Limb (tissue), 2 donors: ENCODE results near the gene SHC3.

Experiments used
- DNase-seq, 2 donors: peaks; one replicate each; pipeline ENCODE4 v3.0.0-alpha.2; 2016; ENCODE audit errors: extremely low spot score in 2 of 2

The SHC3 gene

DNA sequence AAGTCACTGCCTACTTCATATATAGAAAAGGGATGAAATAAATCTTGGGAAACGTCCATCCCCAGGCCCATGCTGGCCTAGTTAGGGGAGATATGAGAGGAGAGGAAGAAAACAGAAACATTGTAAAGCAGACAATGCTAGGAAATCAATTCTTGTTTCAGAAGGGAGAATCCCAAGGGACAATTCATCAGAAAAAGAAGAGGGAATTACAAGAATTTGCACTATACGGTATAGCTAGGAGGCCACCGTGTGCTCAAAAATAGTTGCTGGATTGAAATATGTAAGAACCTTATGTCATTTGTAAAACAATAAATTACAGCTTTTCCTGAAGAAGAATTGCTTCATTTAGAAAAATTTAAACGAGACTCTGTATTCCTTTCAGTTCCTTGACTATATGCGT lies 8.3 kb upstream of the SHC3 start:
- DNase-seq: no peak

GRCh38 chr9:89185980-89186379 lies 7.4 kb upstream of the SHC3 start:
- DNase-seq: peak in 1 of 2 donors; percentile 40

- DNase-seq: no peak
These were observed 4.5 kb upstream of the SHC3 start for GRCh38 chr9:89183146-89183545.

DNA sequence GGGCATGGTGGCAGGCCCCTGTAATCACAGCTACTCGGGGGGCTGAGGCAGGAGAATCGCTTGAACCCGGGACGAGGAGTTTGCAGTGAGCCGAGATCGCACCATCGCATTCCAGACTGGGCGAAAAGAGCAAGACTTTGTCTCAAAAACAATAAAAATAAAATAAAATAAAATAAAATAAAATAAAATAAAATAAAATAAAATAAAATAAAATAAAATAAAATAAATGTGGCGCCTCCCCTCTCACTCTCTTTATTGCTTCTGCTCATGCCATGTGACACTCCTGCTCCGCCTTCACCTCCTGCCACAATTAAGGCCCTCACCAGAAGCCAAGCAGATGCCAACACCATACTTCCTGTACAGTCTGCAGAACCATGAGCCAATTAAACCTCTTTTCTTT lies 3.8 kb upstream of the SHC3 start:
- DNase-seq: no peak

DNA sequence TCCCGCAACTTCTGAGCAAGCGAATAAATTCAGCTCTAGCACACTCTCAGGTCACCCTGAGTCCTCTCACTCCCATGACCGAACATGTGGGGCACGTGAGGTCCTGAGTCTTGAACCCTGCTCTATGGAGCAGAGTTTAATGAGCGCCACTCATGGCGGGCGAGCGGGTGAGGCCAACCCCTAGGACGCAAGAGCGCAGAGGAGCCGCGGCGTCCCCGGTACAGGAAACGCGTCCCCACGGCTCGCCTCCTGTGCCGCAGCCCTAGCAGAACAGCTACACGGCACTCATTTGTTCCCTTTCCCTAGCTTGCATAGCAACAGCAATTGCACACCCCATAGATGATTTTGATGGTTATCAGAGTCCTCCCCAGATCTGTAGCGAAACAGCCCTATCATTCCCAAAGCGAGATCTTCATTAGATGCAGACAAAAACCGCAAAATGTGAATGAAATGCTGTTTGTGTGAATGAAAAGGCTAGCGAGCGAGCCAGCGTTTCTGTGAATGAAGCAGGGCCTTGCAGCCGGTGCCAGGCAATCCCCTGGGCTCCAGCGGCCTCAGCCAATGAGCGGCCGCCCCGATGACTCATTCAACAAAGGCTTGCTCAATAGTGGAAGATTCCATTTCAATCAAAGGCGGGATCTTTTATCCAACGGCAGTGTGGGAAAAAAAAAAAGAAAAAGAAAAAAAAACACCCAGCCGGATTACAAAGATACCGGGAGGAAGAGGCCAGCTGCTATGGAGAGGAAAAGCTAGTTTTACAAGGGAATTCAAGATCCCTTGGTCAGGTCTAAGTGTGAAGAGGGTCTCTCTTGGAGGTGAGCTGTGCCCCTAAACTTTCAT lies 1.5 kb upstream of the SHC3 start:
- peak; percentile 83 to 90 for DNase-seq

- no peak for DNase-seq
These were observed 899 bp upstream of the SHC3 start for GRCh38 chr9:89179540-89179894.

GRCh38 chr9:89178830-89179539 lies 367 bp upstream of the SHC3 start:
- no peak for DNase-seq

- DNase-seq: no peak
These were observed 1.3 kb downstream of the SHC3 start for GRCh38 chr9:89177012-89177943.

DNA sequence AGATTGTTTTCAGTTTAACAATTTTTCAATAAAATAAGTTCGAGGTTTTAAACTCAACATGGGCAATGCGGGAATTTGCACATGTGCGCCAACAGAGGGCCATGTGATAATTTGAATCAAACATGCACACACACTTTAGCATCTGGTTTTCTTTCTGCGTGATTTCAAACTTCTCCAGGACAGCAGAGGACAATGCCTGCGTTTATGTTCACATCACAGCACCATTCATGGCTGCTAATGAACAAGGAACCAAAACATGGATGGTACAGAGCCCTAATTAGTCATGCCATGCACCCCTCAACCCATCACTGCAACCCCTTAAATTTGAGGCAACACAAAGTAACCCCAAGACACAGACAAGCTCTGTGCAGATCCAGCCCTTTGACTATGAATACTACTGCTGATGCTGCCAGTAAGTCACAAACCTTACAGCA lies 2.8 kb downstream of the SHC3 start:
- no peak for DNase-seq

GRCh38 chr9:89174291-89174690 lies 4.3 kb downstream of the SHC3 start:
- DNase-seq: no peak

GRCh38 chr9:89173072-89173471 lies 5.5 kb downstream of the SHC3 start:
- DNase-seq: no peak

DNA sequence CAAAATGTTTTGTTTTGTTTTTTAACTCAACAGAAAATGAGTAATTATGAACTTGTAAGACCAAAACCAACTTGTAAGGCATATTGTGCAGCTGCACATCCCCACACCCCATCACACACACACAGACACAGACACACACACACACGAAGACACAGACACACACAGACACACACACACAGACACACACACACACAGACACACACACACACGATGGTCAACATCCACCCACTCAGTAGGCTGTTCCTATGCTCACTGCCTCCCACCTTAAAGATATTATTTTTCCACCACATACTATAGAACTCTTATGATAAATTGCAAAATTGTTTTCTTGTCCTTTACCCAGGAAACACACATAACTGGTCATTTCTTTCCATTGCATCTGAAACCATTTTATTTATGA lies 6.2 kb downstream of the SHC3 start:
- DNase-seq: no peak

- DNase-seq: no peak
These were observed 6.9 kb downstream of the SHC3 start for GRCh38 chr9:89171693-89172092.

GRCh38 chr9:89171231-89171630 lies 7.4 kb downstream of the SHC3 start:
- no peak for DNase-seq

- DNase-seq: no peak
These were observed 9.5 kb downstream of the SHC3 start for GRCh38 chr9:89168901-89169813.

DNA sequence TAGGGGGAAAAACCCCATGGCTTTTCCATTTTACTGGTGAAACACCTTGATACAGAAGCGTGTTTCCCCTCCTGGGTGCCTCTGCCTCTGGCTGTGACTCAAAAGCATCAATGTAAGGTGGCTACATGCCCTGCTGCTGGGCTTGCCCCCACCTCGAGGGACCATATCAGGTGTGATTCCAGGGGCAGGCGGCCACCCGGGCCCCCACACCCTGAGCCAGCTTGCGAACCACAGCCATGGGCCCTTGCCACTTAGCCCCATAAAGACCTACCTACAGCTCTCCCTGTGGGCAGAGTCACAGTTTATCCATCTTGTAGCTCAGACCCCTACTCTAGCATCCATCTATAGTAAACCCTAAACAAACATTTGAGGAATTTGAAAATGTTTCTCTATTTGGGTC lies 10.8 kb downstream of the SHC3 start:
- no peak for DNase-seq

GRCh38 chr9:89166852-89167251 lies 11.8 kb downstream of the SHC3 start:
- DNase-seq: no peak

DNA sequence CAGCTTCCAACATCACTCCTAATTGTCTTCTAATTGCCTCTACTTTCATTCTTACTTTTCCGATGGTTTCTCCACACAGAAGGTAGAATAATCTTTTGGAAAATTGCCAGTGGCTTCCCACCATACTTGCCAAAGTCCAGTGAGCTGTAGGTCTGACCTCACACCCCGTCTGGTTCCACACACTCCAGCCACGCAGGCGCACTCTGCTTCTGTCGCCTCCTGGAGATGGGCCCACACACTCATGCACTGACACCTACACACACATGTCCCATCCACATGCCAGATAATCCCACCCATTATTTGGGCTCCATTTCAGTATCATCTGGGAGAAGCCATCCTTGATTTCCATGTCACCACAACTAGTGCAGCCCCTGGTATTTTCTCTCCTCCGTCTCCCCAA lies 12.7 kb downstream of the SHC3 start:
- DNase-seq: no peak

DNA sequence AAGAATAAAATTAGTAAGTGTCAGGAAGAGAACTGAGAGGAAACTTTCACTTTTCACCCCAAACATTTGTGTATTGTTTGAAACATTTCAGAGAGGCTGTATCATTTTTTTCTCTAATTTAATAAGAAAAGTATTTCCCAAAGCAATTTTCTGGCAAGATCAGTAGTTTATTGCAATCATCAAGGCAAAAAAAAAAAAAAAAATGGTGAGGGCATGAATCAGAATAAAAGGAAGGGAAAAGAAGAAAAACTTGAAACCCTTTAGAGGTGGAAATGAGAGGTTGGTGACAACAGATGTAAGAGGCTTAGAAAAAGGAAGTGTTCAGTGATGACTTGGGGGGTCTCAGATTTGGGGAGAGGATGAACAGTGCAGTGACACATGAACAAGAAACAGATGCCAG lies 13.3 kb downstream of the SHC3 start:
- DNase-seq: no peak

- no peak for DNase-seq
These were observed 17.4 kb downstream of the SHC3 start for GRCh38 chr9:89161221-89161620.

DNA sequence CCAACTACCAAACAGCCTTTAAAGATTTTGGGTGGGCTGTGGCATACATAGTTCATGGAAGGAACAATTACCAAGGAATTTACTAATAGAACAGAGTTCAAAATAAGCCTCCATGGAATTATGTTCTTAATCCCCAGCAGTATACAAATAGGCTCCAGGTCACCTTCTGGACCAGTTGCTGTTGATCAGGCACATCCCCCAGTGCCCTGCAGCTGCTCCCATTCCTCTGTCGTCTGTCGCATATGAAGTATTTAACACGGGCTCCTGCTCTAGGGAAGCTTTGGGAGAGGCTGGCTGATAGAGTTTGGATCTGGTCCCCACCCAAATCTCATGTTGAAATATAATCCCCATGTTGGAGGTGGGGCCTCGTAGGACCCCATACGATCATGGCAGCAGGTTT lies 17.8 kb downstream of the SHC3 start:
- DNase-seq: no peak
